Endothelial cell of coronary artery (primary cell): ENCODE data around the gene AP5M1. TPM values are rescaled to one million over a fixed set of nuclear protein-coding genes. Genes with fewer than 3 reads are reported as not detected.

Source experiments
- total RNA-seq: library from RNA; depleted of rRNA; stranded (reverse); fragments of >200 nt; gene quantifications from 2 replicates; pipeline ENCODE4 v1.2.3, GENCODE V29; 2014

AP5M1 gene, protein sequence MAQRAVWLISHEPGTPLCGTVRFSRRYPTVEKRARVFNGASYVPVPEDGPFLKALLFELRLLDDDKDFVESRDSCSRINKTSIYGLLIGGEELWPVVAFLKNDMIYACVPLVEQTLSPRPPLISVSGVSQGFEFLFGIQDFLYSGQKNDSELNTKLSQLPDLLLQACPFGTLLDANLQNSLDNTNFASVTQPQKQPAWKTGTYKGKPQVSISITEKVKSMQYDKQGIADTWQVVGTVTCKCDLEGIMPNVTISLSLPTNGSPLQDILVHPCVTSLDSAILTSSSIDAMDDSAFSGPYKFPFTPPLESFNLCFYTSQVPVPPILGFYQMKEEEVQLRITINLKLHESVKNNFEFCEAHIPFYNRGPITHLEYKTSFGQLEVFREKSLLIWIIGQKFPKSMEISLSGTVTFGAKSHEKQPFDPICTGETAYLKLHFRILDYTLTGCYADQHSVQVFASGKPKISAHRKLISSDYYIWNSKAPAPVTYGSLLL
- 20.7 and 24.0 TPM in 2 replicates for total RNA-seq

GRCh38 chr14:57268161-57269069, at the start of gene AP5M1, which contains the start of gene EXOC5:
AP5M1 (plus strand) TSS chr14:57268971; CDS start chr14:57269315, 344 bp downstream.
EXOC5 (minus strand) TSS chr14:57268905; CDS start chr14:57268648, 257 bp downstream.

Other genes starting within 250 kb of the AP5M1 start
- 47.9 and 57.8 TPM in 2 replicates for gene EXOC5, start 66 bp upstream of the AP5M1 start, total RNA-seq
- 17.1 and 21.2 TPM in 2 replicates for gene NAA30, start 121.6 kb downstream of the AP5M1 start, total RNA-seq
- gene CCDC198, start 224.9 kb downstream of the AP5M1 start, total RNA-seq: not detected in 2 replicates